H1 (cell line): ENCODE results near the gene CYB561A3. TPM values are rescaled to one million over a fixed set of nuclear protein-coding genes. Genes with fewer than 3 reads are reported as not detected.

Source experiments
- CBX8 ChIP-seq: fragments of 300-800, 300-1000 bp; sonication (generic); IDR thresholded peaks from 2 replicates; pipeline ENCODE4 v1.7.1; 2016; ENCODE audit warnings: low read depth, low read length, borderline replicate concordance
- EZH2 ChIP-seq: fragments of 200-600 bp; sonication (generic); IDR thresholded peaks from 2 replicates; pipeline ENCODE4 v1.7.1; 2012; ENCODE audit warnings: low read depth, mild to moderate bottlenecking, moderate library complexity, low read length, inconsistent platforms; ENCODE audit not compliant: severe bottlenecking
- KDM5A ChIP-seq: fragments of 200-600 bp; IDR thresholded peaks from 2 replicates; pipeline ENCODE4 v1.7.1; 2012; ENCODE audit warnings: mild to moderate bottlenecking, low read length, inconsistent platforms, mixed read lengths
- MAFK ChIP-seq: IDR thresholded peaks from 2 replicates; pipeline ENCODE4 v1.6.1; 2012; ENCODE audit warnings: low read depth, mild to moderate bottlenecking, improper control_type of control experiment, low read length
- PHF8 ChIP-seq: fragments of 200-600 bp; sonication (generic); conservative IDR thresholded peaks from 2 replicates; pipeline ENCODE4 v1.7.1; 2012; ENCODE audit warnings: low read depth, mild to moderate bottlenecking, inconsistent platforms, low read length, moderate library complexity
- SP4 ChIP-seq: IDR thresholded peaks from 2 replicates; pipeline ENCODE4 v1.6.1; 2012; ENCODE audit warnings: low read length, inconsistent platforms
- SUZ12 ChIP-seq: fragments of 200-600 bp; sonication (generic); IDR thresholded peaks from 2 replicates; pipeline ENCODE4 v1.6.1; 2012; ENCODE audit warnings: mild to moderate bottlenecking, inconsistent platforms, low read length, moderate library complexity, mixed read lengths
- polyA plus RNA-seq, 7 experiments: library from polyadenylated mRNA; depleted of rRNA in 3 of 7; stranded (reverse) in 5 of 7; unstranded in 2 of 7; fragments of >200 nt in 5 of 7; fragments of 200-250 nt in 2 of 7; gene quantifications; 1 replicate in 5 of 7; 2 replicates in 1 of 7; 4 replicates in 1 of 7; pipeline versions ENCODE4 v1.2.1 to v1.2.3, GENCODE V29; 2011 to 2013; ENCODE audit warnings: missing spikeins in 2 of 7, mixed read lengths in 2 of 7
- total RNA-seq: library from RNA; stranded (reverse); fragmentation: NEBNext Ultra II Directional; extraction: Animal tissue kit (Norgen Biotek cat#: 25700); gene quantifications from 2 replicates; pipeline ENCODE4 v1.2.1, GENCODE V29; 2021
- TF ChIP-seq, protein P1 (sequence below): fragments of 300-600 bp; sonication (generic); IDR thresholded peaks from 2 replicates; pipeline ENCODE4 v1.7.1; 2012; ENCODE audit warnings: low read length, moderate library complexity, mild to moderate bottlenecking, inconsistent platforms; ENCODE audit not compliant: insufficient replicate concordance
- TF ChIP-seq, protein P2 (sequence below): IDR thresholded peaks from 2 replicates; pipeline ENCODE4 v1.6.1; 2011; ENCODE audit warnings: low read depth, mild to moderate bottlenecking, low read length; ENCODE audit not compliant: insufficient read depth

CYB561A3 gene
- total and polyA plus RNA-seq, 2 of the 8 experiments (the other 6 are each of a cell fraction or from before 2014, with no cell fraction given), result 29.6 to 41.2 TPM

DNA sequence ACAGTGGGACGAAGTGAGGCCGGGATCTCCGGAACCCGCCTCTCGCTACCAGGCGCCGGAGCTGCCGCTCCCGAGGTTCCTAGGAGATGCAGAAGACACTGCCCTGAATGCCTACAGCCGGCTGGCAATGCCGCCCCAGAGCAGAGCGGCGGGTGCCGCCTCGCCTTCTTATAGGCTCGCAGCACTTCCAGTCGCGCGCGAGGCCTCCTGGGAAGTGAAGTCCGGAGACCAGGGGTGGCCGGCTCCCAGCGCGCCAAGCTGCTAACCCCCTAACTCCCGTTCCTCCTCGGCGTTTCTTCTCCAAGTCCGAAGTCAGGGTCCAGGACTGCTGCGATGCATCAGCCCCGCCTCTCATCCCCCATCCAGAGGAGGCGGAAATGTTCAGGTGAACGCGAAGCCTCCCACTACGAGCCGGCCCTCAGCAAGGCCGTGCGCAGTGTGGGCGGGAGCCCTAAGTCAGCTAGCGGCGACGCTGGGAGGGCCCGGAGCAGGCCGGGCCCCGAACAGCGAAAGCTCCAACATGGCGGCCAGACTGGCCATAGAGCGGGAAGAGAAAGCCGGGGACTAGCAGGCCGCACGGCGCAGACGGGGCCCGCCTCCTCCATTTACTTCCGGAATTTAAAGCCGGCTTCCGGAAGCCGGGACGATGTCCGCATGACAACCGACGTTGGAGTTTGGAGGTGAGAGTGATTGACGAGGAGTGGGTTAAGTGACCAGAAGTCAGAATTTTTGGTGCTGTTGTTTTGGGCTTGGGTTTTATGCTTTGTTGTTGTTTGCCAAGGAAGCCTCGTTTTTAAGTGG is at the start of gene CYB561A3, which contains the start of gene TMEM138 (continued):
- TF ChIP-seq, protein P1, sequence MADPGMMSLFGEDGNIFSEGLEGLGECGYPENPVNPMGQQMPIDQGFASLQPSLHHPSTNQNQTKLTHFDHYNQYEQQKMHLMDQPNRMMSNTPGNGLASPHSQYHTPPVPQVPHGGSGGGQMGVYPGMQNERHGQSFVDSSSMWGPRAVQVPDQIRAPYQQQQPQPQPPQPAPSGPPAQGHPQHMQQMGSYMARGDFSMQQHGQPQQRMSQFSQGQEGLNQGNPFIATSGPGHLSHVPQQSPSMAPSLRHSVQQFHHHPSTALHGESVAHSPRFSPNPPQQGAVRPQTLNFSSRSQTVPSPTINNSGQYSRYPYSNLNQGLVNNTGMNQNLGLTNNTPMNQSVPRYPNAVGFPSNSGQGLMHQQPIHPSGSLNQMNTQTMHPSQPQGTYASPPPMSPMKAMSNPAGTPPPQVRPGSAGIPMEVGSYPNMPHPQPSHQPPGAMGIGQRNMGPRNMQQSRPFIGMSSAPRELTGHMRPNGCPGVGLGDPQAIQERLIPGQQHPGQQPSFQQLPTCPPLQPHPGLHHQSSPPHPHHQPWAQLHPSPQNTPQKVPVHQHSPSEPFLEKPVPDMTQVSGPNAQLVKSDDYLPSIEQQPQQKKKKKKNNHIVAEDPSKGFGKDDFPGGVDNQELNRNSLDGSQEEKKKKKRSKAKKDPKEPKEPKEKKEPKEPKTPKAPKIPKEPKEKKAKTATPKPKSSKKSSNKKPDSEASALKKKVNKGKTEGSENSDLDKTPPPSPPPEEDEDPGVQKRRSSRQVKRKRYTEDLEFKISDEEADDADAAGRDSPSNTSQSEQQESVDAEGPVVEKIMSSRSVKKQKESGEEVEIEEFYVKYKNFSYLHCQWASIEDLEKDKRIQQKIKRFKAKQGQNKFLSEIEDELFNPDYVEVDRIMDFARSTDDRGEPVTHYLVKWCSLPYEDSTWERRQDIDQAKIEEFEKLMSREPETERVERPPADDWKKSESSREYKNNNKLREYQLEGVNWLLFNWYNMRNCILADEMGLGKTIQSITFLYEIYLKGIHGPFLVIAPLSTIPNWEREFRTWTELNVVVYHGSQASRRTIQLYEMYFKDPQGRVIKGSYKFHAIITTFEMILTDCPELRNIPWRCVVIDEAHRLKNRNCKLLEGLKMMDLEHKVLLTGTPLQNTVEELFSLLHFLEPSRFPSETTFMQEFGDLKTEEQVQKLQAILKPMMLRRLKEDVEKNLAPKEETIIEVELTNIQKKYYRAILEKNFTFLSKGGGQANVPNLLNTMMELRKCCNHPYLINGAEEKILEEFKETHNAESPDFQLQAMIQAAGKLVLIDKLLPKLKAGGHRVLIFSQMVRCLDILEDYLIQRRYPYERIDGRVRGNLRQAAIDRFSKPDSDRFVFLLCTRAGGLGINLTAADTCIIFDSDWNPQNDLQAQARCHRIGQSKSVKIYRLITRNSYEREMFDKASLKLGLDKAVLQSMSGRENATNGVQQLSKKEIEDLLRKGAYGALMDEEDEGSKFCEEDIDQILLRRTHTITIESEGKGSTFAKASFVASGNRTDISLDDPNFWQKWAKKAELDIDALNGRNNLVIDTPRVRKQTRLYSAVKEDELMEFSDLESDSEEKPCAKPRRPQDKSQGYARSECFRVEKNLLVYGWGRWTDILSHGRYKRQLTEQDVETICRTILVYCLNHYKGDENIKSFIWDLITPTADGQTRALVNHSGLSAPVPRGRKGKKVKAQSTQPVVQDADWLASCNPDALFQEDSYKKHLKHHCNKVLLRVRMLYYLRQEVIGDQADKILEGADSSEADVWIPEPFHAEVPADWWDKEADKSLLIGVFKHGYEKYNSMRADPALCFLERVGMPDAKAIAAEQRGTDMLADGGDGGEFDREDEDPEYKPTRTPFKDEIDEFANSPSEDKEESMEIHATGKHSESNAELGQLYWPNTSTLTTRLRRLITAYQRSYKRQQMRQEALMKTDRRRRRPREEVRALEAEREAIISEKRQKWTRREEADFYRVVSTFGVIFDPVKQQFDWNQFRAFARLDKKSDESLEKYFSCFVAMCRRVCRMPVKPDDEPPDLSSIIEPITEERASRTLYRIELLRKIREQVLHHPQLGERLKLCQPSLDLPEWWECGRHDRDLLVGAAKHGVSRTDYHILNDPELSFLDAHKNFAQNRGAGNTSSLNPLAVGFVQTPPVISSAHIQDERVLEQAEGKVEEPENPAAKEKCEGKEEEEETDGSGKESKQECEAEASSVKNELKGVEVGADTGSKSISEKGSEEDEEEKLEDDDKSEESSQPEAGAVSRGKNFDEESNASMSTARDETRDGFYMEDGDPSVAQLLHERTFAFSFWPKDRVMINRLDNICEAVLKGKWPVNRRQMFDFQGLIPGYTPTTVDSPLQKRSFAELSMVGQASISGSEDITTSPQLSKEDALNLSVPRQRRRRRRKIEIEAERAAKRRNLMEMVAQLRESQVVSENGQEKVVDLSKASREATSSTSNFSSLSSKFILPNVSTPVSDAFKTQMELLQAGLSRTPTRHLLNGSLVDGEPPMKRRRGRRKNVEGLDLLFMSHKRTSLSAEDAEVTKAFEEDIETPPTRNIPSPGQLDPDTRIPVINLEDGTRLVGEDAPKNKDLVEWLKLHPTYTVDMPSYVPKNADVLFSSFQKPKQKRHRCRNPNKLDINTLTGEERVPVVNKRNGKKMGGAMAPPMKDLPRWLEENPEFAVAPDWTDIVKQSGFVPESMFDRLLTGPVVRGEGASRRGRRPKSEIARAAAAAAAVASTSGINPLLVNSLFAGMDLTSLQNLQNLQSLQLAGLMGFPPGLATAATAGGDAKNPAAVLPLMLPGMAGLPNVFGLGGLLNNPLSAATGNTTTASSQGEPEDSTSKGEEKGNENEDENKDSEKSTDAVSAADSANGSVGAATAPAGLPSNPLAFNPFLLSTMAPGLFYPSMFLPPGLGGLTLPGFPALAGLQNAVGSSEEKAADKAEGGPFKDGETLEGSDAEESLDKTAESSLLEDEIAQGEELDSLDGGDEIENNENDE, result no peak
- TF ChIP-seq SUZ12 (no peak), EZH2 (no peak), SP4 (peak; percentile 82; the same call in 1 of the 2 replicates), MAFK (no peak), CBX8 (no peak), KDM5A (no peak), PHF8 (peak; percentile 97)
- TF ChIP-seq, protein P2, sequence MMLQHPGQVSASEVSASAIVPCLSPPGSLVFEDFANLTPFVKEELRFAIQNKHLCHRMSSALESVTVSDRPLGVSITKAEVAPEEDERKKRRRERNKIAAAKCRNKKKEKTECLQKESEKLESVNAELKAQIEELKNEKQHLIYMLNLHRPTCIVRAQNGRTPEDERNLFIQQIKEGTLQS, result no peak
